K562 (cell line): ENCODE measurements around the gene GOLPH3L. TPM values are rescaled to one million over a fixed set of nuclear protein-coding genes. Genes with fewer than 3 reads are reported as not detected.

Experiments used
- ATAC-seq: fragments of 200-7000 bp; cut with Tn5 transposase; 3 replicates; pipeline ENCODE4 v1.9.1; 2020; ENCODE audit warnings: moderate library complexity
- BruUV-seq: library from RNA; stranded (reverse); fragments of 400-500 nt; replicated peaks from 2 replicates; lab custom pipeline; 2021; lab: Mats Ljungman, UMichigan
- CTCF ChIA-PET: fragments of 300-600 bp; formaldehyde crosslinking; extraction: SDS; loops from one replicate; lab custom pipeline; 2021; ENCODE audit warnings: low intra/inter-chr PET ratio; lab: Yijun Ruan, JAX
- POLR2A ChIA-PET: fragments of 300-600, 350-650 bp; sonication (Branson Sonifier 250); formaldehyde crosslinking; extraction: SDS; loops from one replicate; lab custom pipeline; 2021; ENCODE audit warnings: antibody characterized with exemption, inconsistent platforms; lab: Yijun Ruan, JAX
- DNase-seq, 4 experiments: peaks; one replicate each; pipeline versions ENCODE4 v3.0.0 to v3.0.0-alpha.2; 2011 to 2018; ENCODE audit warnings: low spot score in 3 of 4, mixed read lengths in 3 of 4; ENCODE audit errors: extremely low read depth in 1 of 4
- FAIRE-seq: peaks from 2 replicates; lab custom pipeline; 2011; peaks lifted over from hg19 to GRCh38; lab: Jason Lieb, UNC
- H2AFZ ChIP-seq: 2 replicates; pipeline ENCODE4 v1.6.0; 2011; ENCODE audit warnings: low read depth, low read length, control low read depth, inconsistent platforms
- H3K27ac ChIP-seq: fragments of 200-600 bp; 3 replicates; pipeline ENCODE4 v1.8.0; 2011; ENCODE audit warnings: low read depth, mild to moderate bottlenecking, control low read depth, inconsistent platforms, low read length, moderate library complexity, mixed read lengths; ENCODE audit errors: extremely low read depth
- H3K27me3 ChIP-seq, 2 experiments: fragments of 300-600 bp in 1 of 2; 2 replicates in 1 of 2; 3 replicates in 1 of 2; pipeline versions ENCODE4 v1.6.0 to v1.8.0; 2011; ENCODE audit warnings: inconsistent platforms in 2 of 2, low read length in 2 of 2, mild to moderate bottlenecking in 1 of 2, mixed read lengths in 1 of 2, moderate library complexity in 1 of 2; ENCODE audit not compliant: control insufficient read depth in 2 of 2, insufficient read depth in 2 of 2
- H3K36me3 ChIP-seq: fragments of 300-600 bp; 3 replicates; pipeline ENCODE4 v1.8.0; 2011; ENCODE audit warnings: mild to moderate bottlenecking, low read length, inconsistent platforms; ENCODE audit not compliant: control insufficient read depth, insufficient read depth
- H3K4me1 ChIP-seq, 2 experiments: fragments of 200-600 bp in 1 of 2; replicated peaks in 1 of 2; 2 replicates in 1 of 2; 3 replicates in 1 of 2; pipeline versions ENCODE4 v1.5.1 to v1.8.0; 2011; ENCODE audit warnings: inconsistent platforms in 2 of 2, low read length in 2 of 2, mild to moderate bottlenecking in 1 of 2, mixed read lengths in 1 of 2, moderate library complexity in 1 of 2; ENCODE audit not compliant: control insufficient read depth in 2 of 2, insufficient read depth in 2 of 2
- H3K4me2 ChIP-seq: 2 replicates; pipeline ENCODE4 v1.6.1; 2011; ENCODE audit warnings: low read length, control low read depth, inconsistent platforms, mixed read lengths; ENCODE audit not compliant: insufficient read depth
- H3K4me3 ChIP-seq: fragments of 200-600 bp; sonication (generic), shearing (Covaris generic); 2 replicates; pipeline ENCODE4 v1.5.1; 2016; ENCODE audit warnings: control low read depth, inconsistent platforms
- H3K79me2 ChIP-seq: fragments of 200-600 bp; 3 replicates; pipeline ENCODE4 v1.8.0; 2011; ENCODE audit warnings: low read length, inconsistent platforms; ENCODE audit not compliant: control insufficient read depth, insufficient read depth
- H3K9ac ChIP-seq, 2 experiments: 2 replicates each; pipeline versions ENCODE4 v1.6.0 to v1.6.1; 2011; ENCODE audit warnings: low read depth in 2 of 2, low read length in 2 of 2, control low read depth in 1 of 2, inconsistent platforms in 1 of 2, mild to moderate bottlenecking in 1 of 2, mixed read lengths in 1 of 2; ENCODE audit not compliant: insufficient read depth in 1 of 2
- H3K9me1 ChIP-seq: one replicate; pipeline ENCODE4 v1.6.0; 2011; ENCODE audit warnings: inconsistent platforms, mild to moderate bottlenecking, low read length, moderate library complexity; ENCODE audit not compliant: control insufficient read depth, insufficient read depth
- H3K9me3 ChIP-seq: replicated peaks from 2 replicates; pipeline ENCODE4 v1.5.1; 2011; ENCODE audit warnings: low read depth, low read length, inconsistent platforms; ENCODE audit not compliant: control insufficient read depth, insufficient read depth
- H4K20me1 ChIP-seq: replicated peaks from 2 replicates; pipeline ENCODE4 v1.6.1; 2011; ENCODE audit warnings: low read length, inconsistent platforms, mixed read lengths; ENCODE audit not compliant: control insufficient read depth, insufficient read depth
- ERF ChIP-seq: fragments of 450-650 bp; formaldehyde crosslinking; IDR thresholded peaks from 2 replicates; pipeline ENCODE4 v1.4.0; 2020; ENCODE audit warnings: mild to moderate bottlenecking, mixed read lengths
- GABPA ChIP-seq: fragments of 200-800 bp; sonication (Bioruptor generic); conservative IDR thresholded peaks from 2 replicates; pipeline ENCODE4 v1.6.1; 2016; ENCODE audit warnings: low read depth, missing genetic modification characterization, missing compliant biosample characterization
- POLR2AphosphoS2 ChIP-seq: IDR thresholded peaks from 2 replicates; pipeline ENCODE4 v1.6.1; 2012; ENCODE audit warnings: low read length, improper control_type of control experiment
- PRPF4 ChIP-seq: fragments of 200-400 bp; formaldehyde crosslinking; IDR thresholded peaks from one replicate; pipeline ENCODE4 v1.6.1; 2017; ENCODE audit warnings: low read length, low read depth, mild to moderate bottlenecking; ENCODE audit not compliant: insufficient read depth, poor library complexity, severe bottlenecking
- SIN3A ChIP-seq, 2 experiments: fragments of 150-350 bp in 1 of 2; IDR thresholded peaks; 2 replicates each; pipeline ENCODE4 v1.6.1; 2011 to 2016; ENCODE audit warnings: borderline replicate concordance in 2 of 2, low read depth in 2 of 2, low read length in 2 of 2, mild to moderate bottlenecking in 2 of 2, moderate library complexity in 2 of 2; ENCODE audit not compliant: control insufficient read depth in 1 of 2
- SPI1 ChIP-seq: IDR thresholded peaks from 2 replicates; pipeline ENCODE4 v1.6.1; 2011; ENCODE audit warnings: low read depth, low read length, control low read depth, borderline replicate concordance
- ZNF239 ChIP-seq: fragments of 250-450 bp; sonication (Bioruptor Pico); IDR thresholded peaks from 2 replicates; pipeline ENCODE4 v1.4.0; 2020; ENCODE audit warnings: mild to moderate bottlenecking
- ZNF589 ChIP-seq: fragments of 200-800 bp; sonication (Bioruptor generic); IDR thresholded peaks from 2 replicates; pipeline ENCODE4 v1.6.1; 2016; ENCODE audit warnings: low read depth, missing genetic modification characterization, missing compliant biosample characterization
- WGBS: fragments of 100-300 bp; shearing (Covaris generic); methylation state at CpG from one replicate; pipeline ENCODE4 v1.1.6; 2016; ENCODE audit warnings: low coverage, mixed read lengths; ENCODE audit not compliant: insufficient coverage; ENCODE audit errors: missing lambda C conversion rate; 5-methylcytosine and 5-hydroxymethylcytosine counted together
- in situ Hi-C: fragments of 300-500 bp; cut with MboI; formaldehyde crosslinking; loops from 4 replicates; pipeline ENCODE4 v1.15.0; 2018; ENCODE audit warnings: inconsistent platforms, mixed read lengths
- intact Hi-C: fragments of 100-400 bp; cut with micrococcal nuclease; formaldehyde crosslinking; loops from 2 replicates; pipeline ENCODE4 v1.14.2; 2022
- polyA plus RNA-seq, 8 experiments: library from polyadenylated mRNA; depleted of rRNA in 4 of 8; stranded (reverse) in 5 of 8; unstranded in 3 of 8; fragments of >200 nt; fragmentation: Nextera tagmentation in 2 of 8; fragmentation: Illumina TruSeq in 1 of 8; extraction: Ambion mirVana in 2 of 8; extraction: Trizol in 1 of 8; gene quantifications; 2 replicates each; pipeline versions ENCODE4 v1.2.1 to v1.2.3, GENCODE V29; 2011 to 2014; ENCODE audit warnings: inconsistent platforms in 1 of 8, missing spikeins in 1 of 8
- total RNA-seq, 7 experiments: library from RNA; depleted of rRNA in 6 of 7; stranded (reverse); fragments of >200 nt in 6 of 7; fragmentation: Illumina TruSeq in 2 of 7; extraction: Trizol in 2 of 7; gene quantifications; 2 replicates each; pipeline versions ENCODE4 v1.2.1 to v1.2.3, GENCODE V29; 2011 to 2021; ENCODE audit warnings: low replicate concordance in 1 of 7
- TF ChIP-seq, protein P1 (sequence below): fragments of 250-450 bp; sonication (Bioruptor Pico); IDR thresholded peaks from 2 replicates; pipeline ENCODE4 v1.4.0; 2020; ENCODE audit warnings: mild to moderate bottlenecking, moderate library complexity
- TF ChIP-seq, protein P2 (sequence below): sonication (generic); formaldehyde crosslinking; IDR thresholded peaks from 2 replicates; pipeline ENCODE4 v1.8.1; 2023; ENCODE audit warnings: mild to moderate bottlenecking, missing genetic modification reagents
- TF ChIP-seq, protein P3 (sequence below), 3 experiments: IDR thresholded peaks in 2 of 3; conservative IDR thresholded peaks in 1 of 3; 2 replicates each; pipeline ENCODE4 v1.5.1; 2011 to 2012; ENCODE audit warnings: low read length in 3 of 3, mild to moderate bottlenecking in 3 of 3, control low read depth in 2 of 3, improper control_type of control experiment in 1 of 3, inconsistent platforms in 1 of 3, low read depth in 1 of 3, mixed read lengths in 1 of 3, moderate library complexity in 1 of 3; ENCODE audit not compliant: insufficient read depth in 2 of 3
- TF ChIP-seq, protein P4 (sequence below): fragments of 450-650 bp; formaldehyde crosslinking; IDR thresholded peaks from 2 replicates; pipeline ENCODE4 v1.4.0; 2020; ENCODE audit warnings: mild to moderate bottlenecking, mixed read lengths
- TF ChIP-seq, protein P5 (sequence below): fragments of 450-650 bp; formaldehyde crosslinking; IDR thresholded peaks from 2 replicates; pipeline ENCODE4 v1.4.0; 2022; ENCODE audit warnings: missing genetic modification characterization

The GOLPH3L gene
- total and polyA plus RNA-seq, 9 of the 15 experiments (the other 6 are each of a cell fraction or from before 2014, with no cell fraction given): 8.1 to 42.1 (median 21.6) TPM

DNA sequence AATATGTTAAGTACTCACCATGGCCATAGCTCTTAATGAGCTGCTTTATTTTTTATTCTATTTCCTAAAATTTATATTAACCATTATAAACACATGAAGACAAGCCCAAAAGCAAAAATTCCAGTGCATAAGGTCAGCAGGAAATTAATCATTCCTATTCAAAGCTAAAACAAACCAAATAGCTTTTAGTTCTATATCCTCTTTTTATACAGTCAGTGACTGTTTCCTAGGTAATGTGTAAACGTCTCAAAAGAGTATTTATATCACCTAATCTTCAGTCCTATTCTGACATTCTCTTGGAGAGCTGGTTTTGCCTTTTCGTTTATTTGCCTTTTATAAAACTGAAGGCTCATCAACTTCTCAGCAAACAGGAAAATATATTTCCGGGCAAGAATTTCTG, 4.2 kb downstream of the GOLPH3L start:
- Histone ChIP-seq H3K36me3 (peaks cover 53% of the 10 kb centered on the region), H3K27me3 (no peaks in the 10 kb centered on the region), H3K9me3 (no peaks in the 10 kb centered on the region), H3K9ac (no peak overlapping the region), H3K4me3 (no peak overlapping the region), H3K4me2 (no peak overlapping the region), H4K20me1 (no peaks in the 10 kb centered on the region), H3K79me2 (peaks cover 28% of the 10 kb centered on the region), H3K4me1 (no peaks in the 10 kb centered on the region; a peak in 1 of 5 replicates), H2AFZ (no peak overlapping the region), H3K27ac (no peak overlapping the region), H3K9me1 (no peaks in the 10 kb centered on the region)
- FAIRE-seq (no peak), ATAC-seq (no peak), DNase-seq (no peak)
- 83% methylated on average over 3 of the region's 3 CpGs for WGBS
- in situ Hi-C loops (no loop called here), intact Hi-C loops (no loop called here)
- BruUV-seq: no TSS peak
- ChIA-PET CTCF (no interaction called here), POLR2A (interaction anchor here (1.2 kb wide), 1 partner anchor 14 kb away, joined by 3 read pairs; no protein-coding TSS in a partner anchor)
- no peak for TF ChIP-seq GABPA (tag)
- TF ChIP-seq SIN3A (IDR thresholded peaks at IDR 0.05; ENCODE audit: borderline replicate concordance in 2 of 2, control insufficient read depth in 1 of 2, low read depth in 2 of 2, low read length in 2 of 2): no peak
- TF ChIP-seq, protein P1, sequence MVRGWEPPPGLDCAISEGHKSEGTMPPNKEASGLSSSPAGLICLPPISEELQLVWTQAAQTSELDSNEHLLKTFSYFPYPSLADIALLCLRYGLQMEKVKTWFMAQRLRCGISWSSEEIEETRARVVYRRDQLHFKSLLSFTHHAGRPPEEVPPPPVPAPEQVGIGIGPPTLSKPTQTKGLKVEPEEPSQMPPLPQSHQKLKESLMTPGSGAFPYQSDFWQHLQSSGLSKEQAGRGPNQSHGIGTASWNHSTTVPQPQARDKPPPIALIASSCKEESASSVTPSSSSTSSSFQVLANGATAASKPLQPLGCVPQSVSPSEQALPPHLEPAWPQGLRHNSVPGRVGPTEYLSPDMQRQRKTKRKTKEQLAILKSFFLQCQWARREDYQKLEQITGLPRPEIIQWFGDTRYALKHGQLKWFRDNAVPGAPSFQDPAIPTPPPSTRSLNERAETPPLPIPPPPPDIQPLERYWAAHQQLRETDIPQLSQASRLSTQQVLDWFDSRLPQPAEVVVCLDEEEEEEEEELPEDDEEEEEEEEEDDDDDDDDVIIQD (CRISPR knock-in tag): no peak
- TF ChIP-seq ZNF589 (CRISPR knock-in tag): no peak
- no peak for TF ChIP-seq POLR2AphosphoS2
- TF ChIP-seq, protein P2, sequence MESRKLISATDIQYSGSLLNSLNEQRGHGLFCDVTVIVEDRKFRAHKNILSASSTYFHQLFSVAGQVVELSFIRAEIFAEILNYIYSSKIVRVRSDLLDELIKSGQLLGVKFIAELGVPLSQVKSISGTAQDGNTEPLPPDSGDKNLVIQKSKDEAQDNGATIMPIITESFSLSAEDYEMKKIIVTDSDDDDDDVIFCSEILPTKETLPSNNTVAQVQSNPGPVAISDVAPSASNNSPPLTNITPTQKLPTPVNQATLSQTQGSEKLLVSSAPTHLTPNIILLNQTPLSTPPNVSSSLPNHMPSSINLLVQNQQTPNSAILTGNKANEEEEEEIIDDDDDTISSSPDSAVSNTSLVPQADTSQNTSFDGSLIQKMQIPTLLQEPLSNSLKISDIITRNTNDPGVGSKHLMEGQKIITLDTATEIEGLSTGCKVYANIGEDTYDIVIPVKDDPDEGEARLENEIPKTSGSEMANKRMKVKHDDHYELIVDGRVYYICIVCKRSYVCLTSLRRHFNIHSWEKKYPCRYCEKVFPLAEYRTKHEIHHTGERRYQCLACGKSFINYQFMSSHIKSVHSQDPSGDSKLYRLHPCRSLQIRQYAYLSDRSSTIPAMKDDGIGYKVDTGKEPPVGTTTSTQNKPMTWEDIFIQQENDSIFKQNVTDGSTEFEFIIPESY (CRISPR knock-in tag): no peak
- TF ChIP-seq SPI1: no peak
- TF ChIP-seq, protein P3, sequence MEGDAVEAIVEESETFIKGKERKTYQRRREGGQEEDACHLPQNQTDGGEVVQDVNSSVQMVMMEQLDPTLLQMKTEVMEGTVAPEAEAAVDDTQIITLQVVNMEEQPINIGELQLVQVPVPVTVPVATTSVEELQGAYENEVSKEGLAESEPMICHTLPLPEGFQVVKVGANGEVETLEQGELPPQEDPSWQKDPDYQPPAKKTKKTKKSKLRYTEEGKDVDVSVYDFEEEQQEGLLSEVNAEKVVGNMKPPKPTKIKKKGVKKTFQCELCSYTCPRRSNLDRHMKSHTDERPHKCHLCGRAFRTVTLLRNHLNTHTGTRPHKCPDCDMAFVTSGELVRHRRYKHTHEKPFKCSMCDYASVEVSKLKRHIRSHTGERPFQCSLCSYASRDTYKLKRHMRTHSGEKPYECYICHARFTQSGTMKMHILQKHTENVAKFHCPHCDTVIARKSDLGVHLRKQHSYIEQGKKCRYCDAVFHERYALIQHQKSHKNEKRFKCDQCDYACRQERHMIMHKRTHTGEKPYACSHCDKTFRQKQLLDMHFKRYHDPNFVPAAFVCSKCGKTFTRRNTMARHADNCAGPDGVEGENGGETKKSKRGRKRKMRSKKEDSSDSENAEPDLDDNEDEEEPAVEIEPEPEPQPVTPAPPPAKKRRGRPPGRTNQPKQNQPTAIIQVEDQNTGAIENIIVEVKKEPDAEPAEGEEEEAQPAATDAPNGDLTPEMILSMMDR (IDR thresholded peaks at IDR 0.05 in 2 of 3, conservative IDR thresholded peaks at IDR 0.05 in 1 of 3; ENCODE audit: insufficient read depth in 2 of 3, low read depth in 1 of 3, low read length in 3 of 3): no peak
- TF ChIP-seq, protein P4, sequence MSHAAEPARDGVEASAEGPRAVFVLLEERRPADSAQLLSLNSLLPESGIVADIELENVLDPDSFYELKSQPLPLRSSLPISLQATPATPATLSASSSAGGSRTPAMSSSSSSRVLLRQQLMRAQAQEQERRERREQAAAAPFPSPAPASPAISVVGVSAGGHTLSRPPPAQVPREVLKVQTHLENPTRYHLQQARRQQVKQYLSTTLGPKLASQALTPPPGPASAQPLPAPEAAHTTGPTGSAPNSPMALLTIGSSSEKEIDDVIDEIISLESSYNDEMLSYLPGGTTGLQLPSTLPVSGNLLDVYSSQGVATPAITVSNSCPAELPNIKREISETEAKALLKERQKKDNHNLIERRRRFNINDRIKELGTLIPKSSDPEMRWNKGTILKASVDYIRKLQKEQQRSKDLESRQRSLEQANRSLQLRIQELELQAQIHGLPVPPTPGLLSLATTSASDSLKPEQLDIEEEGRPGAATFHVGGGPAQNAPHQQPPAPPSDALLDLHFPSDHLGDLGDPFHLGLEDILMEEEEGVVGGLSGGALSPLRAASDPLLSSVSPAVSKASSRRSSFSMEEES (CRISPR knock-in tag): no peak
- no peak for TF ChIP-seq ZNF239 (CRISPR knock-in tag)
- TF ChIP-seq, protein P5, sequence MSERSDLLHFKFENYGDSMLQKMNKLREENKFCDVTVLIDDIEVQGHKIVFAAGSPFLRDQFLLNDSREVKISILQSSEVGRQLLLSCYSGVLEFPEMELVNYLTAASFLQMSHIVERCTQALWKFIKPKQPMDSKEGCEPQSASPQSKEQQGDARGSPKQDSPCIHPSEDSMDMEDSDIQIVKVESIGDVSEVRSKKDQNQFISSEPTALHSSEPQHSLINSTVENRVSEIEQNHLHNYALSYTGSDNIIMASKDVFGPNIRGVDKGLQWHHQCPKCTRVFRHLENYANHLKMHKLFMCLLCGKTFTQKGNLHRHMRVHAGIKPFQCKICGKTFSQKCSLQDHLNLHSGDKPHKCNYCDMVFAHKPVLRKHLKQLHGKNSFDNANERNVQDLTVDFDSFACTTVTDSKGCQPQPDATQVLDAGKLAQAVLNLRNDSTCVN (CRISPR knock-in tag): no peak
- no peak for TF ChIP-seq PRPF4
- TF ChIP-seq ERF: no peak
